Raji (cell line): Measurements from ENCODE around the gene LIX1L.

Source experiments
- POLR2A ChIP-seq: IDR thresholded peaks from 2 replicates; pipeline ENCODE4 v1.6.1; 2011; ENCODE audit warnings: low read depth, low read length, control low read depth; ENCODE audit not compliant: insufficient read depth

Gene LIX1L

DNA sequence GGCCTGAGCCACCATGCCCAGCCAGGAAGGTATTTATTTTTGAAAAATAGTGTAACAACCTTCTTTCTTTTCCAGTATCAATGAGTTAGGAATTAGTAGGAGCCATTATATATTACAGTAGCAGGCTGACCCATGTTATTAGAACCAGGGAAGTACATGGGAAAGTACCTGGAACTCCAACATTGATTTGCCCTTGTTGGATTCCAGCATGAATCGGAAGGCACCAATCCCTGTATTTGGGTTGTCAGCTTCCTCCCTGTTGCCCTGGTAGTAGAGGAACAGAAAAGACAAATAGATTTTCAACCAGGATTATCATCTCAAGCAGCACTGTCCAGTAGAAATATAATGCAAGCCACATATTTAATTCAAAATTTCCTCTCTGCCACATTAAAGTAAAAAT is 20.4 kb downstream of the LIX1L start:
- TF ChIP-seq POLR2A = no peak

DNA sequence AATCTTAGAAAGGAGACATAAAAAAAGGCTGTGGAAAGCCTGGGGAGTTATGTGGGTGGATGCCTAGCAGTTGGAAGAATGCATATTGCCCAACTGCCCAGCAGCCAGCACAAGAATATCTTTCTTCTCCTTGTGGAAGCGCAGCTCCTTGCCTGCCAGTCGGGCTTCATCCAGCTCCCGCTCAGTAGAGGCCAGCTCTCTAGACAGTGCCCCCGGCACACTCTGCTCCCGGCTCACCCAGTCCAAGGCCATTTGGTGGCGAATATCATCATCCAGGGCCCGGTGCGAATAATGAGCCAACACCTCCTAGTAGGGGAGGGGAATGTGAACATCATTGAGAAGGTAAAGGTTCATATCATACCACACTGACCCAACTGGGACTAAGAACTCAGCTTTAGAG is 21.6 kb downstream of the LIX1L start:
- no peak for TF ChIP-seq POLR2A

DNA sequence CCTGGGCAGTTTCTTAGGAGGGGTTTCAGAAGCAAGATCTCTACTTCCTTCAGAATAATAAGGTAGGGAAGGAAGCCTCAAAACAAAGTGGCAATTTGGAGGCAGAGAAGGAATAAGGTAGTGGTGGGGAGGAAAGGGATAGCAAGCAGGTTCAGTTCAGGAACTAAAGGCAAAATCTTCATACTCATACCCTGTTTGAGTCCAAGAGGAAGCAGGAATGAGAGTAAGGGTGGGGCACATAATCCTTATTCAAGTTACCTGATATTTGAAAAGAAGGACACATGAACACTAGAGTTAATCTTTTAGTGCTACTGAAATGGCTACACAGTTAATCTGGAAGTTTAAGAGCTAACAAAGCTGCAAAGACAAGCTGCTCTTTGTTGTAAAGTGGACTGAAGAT is 22.1 kb downstream of the LIX1L start:
- no peak for TF ChIP-seq POLR2A

DNA sequence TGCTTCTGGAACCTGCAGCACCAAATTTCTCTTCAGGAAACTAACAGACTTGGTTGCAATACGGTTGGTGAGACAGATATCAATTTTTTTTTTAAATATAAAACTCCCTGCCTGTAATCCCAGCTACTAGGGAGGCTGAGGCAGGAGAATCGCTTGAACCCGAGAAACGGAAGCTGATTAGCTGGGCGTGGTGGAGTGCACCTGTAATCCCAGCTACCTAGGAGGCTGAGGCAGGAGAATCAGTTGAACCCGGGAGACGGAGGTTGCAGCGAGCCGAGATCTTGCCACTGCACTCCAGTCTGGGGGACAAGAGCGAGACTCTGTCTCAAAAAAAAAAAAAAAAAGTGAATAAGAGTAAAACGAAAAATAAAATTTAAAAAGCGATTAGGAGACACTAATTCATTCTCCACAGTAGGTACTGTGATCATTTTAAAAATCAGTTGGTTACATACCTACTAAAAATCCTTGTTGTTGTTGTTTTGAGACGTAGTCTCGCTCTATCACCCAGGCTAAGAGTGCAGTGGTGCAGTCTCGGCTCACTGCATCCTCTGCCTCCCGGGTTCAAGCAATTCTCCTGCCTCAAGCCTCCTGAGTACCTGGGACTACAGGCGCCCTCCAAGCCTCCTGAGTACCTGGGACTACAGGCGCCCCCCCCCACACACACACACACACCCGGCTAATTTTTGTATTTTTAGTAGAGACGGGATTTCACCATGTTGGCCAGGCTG is 29.7 kb downstream of the LIX1L start:
- TF ChIP-seq POLR2A = peak; percentile 24

DNA sequence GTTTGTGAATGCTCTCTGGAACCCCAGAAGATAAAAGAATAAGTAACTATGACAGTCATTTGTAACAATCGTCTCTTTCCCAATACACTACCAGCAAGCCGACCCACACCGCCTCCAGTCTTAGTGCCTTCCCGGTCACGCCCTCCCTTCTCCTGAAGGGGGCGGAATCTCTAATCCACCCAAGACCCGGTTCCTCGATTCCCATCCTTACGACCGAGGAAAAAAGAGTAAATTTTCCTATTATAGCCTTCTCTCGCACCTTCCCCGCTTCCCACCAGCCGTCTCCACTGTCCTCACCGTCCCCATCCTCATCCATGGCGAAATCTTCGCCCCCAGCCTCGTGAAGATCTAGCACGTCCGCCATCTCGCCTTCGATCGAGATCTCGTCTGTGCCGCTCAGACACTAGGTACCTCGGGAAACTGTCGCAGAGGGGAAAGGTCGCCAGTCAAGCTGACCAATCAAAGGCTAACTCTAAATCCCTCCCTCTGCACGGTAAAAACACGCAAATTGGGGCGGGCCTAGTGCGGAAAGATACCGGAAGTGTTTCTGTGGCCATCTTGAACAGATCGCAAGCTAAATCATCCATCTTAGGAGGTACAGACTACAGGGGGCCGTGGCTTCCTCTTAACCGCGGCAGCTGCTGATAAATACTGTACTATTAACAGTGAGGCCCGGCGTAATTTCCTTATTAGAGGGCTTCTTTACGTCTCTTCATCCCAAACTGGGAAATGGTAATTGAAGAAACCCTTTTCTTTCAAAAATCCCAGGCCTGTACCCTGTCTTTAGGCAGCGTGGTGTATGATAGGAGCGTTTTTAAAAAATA is 30.5 kb downstream of the LIX1L start, which contains the start of gene RBM8A:
RBM8A (minus strand) TSS at position 422 of the 824 bp plus-strand sequence; CDS start at position 364, 58 bp downstream.
- TF ChIP-seq POLR2A = peak; percentile 96

- TF ChIP-seq POLR2A = no peak
These were observed 31.1 kb downstream of the LIX1L start for GRCh38 chr1:145926686-145927062.

DNA sequence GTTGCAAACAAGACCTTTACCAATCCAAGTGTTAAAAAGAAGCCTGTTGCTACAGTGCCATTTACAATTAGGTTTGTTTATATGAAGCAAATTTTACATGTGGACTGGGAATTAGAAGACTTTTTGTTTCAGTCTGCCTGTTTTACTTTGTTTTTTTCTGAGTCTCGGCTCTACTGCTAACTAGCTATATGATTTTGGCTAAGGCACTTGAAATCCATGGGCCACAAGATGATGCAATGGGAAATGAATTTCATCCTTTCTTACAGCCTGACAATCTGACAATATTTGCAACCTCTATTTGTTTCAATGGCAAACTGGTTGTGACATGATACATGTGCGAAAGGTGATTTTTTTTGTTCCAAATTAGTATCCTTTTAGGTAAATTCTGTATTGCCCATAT is 35.6 kb downstream of the LIX1L start:
- TF ChIP-seq POLR2A = no peak

DNA sequence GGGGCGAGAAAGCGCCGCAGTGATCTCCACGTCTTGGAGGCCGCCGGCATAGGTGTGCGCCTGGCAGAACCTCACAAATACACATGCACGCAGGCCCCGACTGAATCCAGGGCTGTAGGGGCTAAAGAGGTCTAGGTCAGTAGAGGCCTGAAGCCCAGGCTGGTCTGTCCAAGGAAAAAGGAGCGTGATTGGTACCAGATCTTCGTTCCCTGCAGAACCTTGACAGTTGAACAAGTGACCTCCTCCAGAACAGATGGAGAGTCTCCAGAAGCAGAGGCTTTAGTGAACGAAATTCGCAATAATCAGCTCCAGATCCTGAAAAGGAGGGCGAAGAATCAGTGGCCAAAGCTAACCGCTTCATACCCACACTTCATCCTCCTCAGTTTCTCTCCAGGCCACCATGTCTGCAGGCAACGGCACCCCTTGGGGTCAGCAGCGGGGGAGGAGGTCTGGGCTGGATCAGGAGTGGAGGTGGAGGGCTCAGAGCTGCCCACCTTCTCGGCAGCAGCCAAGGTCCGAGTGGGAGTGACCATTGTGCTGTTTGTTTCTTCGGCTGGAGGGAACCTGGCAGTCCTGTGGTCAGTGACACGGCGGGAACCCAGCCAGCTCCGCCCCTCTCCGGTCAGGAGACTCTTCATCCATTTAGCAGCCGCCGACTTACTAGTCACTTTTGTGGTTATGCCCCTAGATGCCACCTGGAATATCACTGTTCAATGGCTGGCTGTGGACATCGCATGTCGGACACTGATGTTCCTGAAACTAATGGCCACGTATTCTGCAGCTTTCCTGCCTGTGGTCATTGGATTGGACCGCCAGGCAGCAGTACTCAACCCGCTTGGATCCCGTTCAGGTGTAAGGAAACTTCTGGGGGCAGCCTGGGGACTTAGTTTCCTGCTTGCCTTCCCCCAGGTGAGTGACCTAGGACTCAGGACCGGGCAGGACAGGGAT is 38.6 kb downstream of the LIX1L start:
- peak; percentile 71 for TF ChIP-seq POLR2A

GRCh38 chr1:145918144-145918991 is 39.4 kb downstream of the LIX1L start, which contains the start of gene PEX11B:
Gene PEX11B (minus strand): TSS chr1:145918717. CDS start chr1:145918688, 29 bp downstream.
- peak; percentile 64 for TF ChIP-seq POLR2A

DNA sequence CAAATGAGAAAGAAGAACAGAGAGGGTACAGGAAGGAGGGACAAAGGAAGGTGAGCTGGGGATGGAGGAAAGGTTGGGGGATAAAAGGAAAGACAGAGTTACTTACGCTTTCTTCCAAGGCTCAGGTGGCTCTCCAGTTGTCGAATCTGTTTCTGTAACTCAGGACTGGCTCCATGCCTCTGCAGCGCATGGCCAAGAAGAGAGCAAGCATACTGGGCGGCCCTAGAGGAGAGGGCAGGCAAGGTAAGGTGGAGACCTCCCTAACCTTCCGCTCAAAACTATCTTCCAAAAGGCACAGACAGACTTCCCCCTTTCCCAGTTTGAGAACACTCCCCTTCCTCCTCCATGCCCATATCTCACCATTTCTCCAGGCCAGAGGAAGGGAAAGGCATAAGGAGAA is 40.2 kb downstream of the LIX1L start:
- TF ChIP-seq POLR2A = no peak

- TF ChIP-seq POLR2A = no peak
These were observed 41.1 kb downstream of the LIX1L start for GRCh38 chr1:145916745-145917144.

- TF ChIP-seq POLR2A = no peak
These were observed 45.6 kb downstream of the LIX1L start for GRCh38 chr1:145912128-145912641.

DNA sequence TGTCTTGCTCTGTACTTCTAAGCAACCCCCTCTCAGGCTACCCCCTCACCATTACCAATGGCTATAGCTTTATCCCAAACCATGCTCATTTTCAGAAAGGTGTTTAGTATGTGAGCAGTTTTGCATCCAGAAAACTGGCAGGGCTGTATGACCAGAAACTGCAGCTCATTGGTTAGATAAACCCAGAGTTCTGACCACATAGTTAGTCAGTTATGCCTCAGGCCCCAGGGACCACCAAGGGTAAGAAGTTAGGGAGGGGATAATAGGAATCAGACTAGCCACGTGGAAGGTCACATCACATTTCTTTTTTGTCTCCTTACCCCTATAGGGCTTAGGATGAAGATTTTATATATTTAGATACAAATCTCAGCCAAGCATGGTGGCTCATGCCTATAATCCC is 49.2 kb downstream of the LIX1L start:
- TF ChIP-seq POLR2A = no peak
